HL-60 (cell line): ENCODE data around the gene JMY.

Experiments
- DNase-seq, 2 experiments: peaks; one replicate each; pipeline ENCODE4 v3.0.0-alpha.2; 2010 to 2020; ENCODE audit warnings: low read depth in 1 of 2, low spot score in 1 of 2
- H3K27ac ChIP-seq: fragments of 250-450 bp; sonication (Bioruptor Pico); replicated peaks from 2 replicates; pipeline ENCODE4 v1.5.1; 2020; ENCODE audit warnings: mild to moderate bottlenecking, moderate library complexity
- H3K27me3 ChIP-seq: fragments of 250-450 bp; sonication (Bioruptor Pico); 2 replicates; pipeline ENCODE4 v1.5.1; 2021; ENCODE audit warnings: mild to moderate bottlenecking, moderate library complexity; ENCODE audit not compliant: insufficient read depth, poor library complexity, severe bottlenecking
- H3K4me3 ChIP-seq: replicated peaks from 2 replicates; pipeline ENCODE4 v1.5.1; 2011; ENCODE audit warnings: mild to moderate bottlenecking, control low read depth, low read length; ENCODE audit not compliant: insufficient read depth
- GABPA ChIP-seq: IDR thresholded peaks from 2 replicates; pipeline ENCODE4 v1.6.1; 2012; ENCODE audit warnings: low read depth
- POLR2AphosphoS5 ChIP-seq: IDR thresholded peaks from 2 replicates; pipeline ENCODE4 v1.6.1; 2012; ENCODE audit warnings: low read depth
- SPI1 ChIP-seq: IDR thresholded peaks from 2 replicates; pipeline ENCODE4 v1.6.1; 2012; ENCODE audit warnings: low read depth, mild to moderate bottlenecking, borderline replicate concordance
- TF ChIP-seq, protein P1 (sequence below): IDR thresholded peaks from one replicate; pipeline ENCODE4 v1.5.1; 2011; ENCODE audit warnings: low read length, control low read depth, inconsistent platforms; ENCODE audit not compliant: insufficient read depth
- TF ChIP-seq, protein P2 (sequence below): IDR thresholded peaks from 2 replicates; pipeline ENCODE4 v1.6.1; 2012; ENCODE audit warnings: low read depth; ENCODE audit not compliant: insufficient replicate concordance

Gene JMY

DNA sequence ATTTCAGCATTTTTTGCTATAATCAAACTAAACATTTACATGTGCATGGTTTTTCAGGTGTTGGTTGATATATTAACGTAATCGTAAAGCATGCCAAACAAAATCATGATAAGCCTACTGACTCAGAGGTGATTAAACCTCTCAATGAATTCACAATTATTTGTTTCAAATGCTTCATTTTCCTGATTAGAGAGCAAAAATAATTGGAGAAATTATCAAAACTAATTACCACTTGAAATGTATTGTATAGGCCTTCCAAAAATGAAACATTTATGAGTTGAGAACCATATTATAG, 45.7 kb upstream of the JMY start:
- Histone ChIP-seq H3K4me3 (no peak overlapping the region), H3K27ac (no peak overlapping the region), H3K27me3 (no peaks in the 10 kb centered on the region)
- TF ChIP-seq, protein P1, sequence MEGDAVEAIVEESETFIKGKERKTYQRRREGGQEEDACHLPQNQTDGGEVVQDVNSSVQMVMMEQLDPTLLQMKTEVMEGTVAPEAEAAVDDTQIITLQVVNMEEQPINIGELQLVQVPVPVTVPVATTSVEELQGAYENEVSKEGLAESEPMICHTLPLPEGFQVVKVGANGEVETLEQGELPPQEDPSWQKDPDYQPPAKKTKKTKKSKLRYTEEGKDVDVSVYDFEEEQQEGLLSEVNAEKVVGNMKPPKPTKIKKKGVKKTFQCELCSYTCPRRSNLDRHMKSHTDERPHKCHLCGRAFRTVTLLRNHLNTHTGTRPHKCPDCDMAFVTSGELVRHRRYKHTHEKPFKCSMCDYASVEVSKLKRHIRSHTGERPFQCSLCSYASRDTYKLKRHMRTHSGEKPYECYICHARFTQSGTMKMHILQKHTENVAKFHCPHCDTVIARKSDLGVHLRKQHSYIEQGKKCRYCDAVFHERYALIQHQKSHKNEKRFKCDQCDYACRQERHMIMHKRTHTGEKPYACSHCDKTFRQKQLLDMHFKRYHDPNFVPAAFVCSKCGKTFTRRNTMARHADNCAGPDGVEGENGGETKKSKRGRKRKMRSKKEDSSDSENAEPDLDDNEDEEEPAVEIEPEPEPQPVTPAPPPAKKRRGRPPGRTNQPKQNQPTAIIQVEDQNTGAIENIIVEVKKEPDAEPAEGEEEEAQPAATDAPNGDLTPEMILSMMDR = no peak
- TF ChIP-seq, protein P2, sequence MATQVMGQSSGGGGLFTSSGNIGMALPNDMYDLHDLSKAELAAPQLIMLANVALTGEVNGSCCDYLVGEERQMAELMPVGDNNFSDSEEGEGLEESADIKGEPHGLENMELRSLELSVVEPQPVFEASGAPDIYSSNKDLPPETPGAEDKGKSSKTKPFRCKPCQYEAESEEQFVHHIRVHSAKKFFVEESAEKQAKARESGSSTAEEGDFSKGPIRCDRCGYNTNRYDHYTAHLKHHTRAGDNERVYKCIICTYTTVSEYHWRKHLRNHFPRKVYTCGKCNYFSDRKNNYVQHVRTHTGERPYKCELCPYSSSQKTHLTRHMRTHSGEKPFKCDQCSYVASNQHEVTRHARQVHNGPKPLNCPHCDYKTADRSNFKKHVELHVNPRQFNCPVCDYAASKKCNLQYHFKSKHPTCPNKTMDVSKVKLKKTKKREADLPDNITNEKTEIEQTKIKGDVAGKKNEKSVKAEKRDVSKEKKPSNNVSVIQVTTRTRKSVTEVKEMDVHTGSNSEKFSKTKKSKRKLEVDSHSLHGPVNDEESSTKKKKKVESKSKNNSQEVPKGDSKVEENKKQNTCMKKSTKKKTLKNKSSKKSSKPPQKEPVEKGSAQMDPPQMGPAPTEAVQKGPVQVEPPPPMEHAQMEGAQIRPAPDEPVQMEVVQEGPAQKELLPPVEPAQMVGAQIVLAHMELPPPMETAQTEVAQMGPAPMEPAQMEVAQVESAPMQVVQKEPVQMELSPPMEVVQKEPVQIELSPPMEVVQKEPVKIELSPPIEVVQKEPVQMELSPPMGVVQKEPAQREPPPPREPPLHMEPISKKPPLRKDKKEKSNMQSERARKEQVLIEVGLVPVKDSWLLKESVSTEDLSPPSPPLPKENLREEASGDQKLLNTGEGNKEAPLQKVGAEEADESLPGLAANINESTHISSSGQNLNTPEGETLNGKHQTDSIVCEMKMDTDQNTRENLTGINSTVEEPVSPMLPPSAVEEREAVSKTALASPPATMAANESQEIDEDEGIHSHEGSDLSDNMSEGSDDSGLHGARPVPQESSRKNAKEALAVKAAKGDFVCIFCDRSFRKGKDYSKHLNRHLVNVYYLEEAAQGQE = no peak
- no peak for TF ChIP-seq GABPA
- no peak for TF ChIP-seq SPI1
- no peak for TF ChIP-seq POLR2AphosphoS5
- DNase-seq = no peak

DNA sequence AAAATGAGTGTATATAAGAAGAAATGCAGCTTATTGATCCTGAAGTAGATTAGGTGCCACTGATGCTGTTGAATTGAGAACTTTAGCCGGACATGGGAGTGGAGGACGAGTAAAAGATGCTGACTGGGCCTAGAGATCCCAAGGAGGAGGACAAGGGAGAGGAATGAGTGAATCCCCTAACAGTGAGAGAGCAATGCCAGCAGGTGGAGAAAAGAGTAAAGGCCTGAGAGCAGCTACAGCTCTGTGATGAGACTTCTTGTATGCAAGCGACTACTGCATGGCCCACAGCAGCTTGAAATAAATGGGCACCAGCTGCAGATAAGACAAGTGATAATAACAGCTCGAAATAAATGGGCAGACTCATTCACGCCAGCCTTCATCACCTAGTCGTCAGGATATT, 44.5 kb upstream of the JMY start:
- Histone ChIP-seq H3K27me3 (no peaks in the 10 kb centered on the region), H3K27ac (no peak overlapping the region), H3K4me3 (no peak overlapping the region)
- DNase-seq = no peak
- TF ChIP-seq, protein P1 = no peak
- no peak for TF ChIP-seq GABPA
- no peak for TF ChIP-seq SPI1
- TF ChIP-seq POLR2AphosphoS5 = no peak
- TF ChIP-seq, protein P2 = no peak

DNA sequence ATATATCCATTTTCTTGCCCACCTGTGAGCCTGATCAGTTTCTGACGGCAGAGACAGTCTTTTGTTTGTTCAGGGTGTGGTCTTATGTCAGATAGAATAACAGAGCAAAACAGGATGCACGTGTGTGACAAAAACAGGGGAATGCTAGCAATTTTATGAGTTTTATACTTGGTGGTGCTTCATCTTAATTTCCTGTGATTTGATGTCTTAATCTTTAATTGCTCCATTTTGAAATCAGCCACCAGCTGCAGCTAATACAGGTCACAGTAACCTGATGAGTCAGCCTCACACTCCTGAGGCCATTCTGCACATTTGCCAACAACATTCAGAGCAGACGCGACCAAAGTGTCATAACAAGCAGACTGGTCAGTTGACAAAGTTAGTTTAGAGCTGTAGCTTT, 42.3 kb upstream of the JMY start:
- Histone ChIP-seq H3K27ac (no peak overlapping the region), H3K27me3 (no peaks in the 10 kb centered on the region), H3K4me3 (no peak overlapping the region)
- DNase-seq = no peak
- TF ChIP-seq, protein P1 = no peak
- TF ChIP-seq SPI1 = no peak
- TF ChIP-seq POLR2AphosphoS5 = no peak

DNA sequence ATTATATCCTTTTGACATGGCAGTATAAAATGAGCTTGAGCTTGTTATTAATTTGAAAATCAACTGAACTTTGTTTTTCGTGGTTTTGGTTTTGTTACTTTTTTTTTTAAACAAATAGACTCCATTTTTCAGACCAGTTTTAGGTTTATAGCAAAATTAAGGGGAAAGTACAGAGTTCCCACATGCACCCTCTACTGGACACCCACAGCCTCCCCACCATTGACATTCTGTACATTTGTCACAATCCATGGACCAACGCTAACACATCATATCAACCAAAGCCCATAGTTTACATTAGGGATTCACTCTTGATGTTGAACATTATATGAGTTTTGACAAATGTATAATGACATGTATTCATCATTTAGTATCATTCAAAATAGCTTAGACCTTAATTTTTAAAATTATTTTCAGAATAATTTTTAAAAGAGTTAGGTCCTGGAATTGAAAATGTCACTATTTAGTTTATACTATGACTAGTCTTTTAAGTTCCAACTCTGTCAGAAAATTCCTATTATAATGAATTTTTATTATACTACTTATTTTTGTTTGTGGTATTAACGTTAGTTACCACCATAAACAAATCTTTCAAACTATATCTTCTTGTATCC, 35.3 kb upstream of the JMY start:
- H3K4me3 ChIP-seq = no peak overlapping the region
- H3K27ac ChIP-seq = no peak overlapping the region
- H3K27me3 ChIP-seq = no peaks in the 10 kb centered on the region
- no peak for DNase-seq
- TF ChIP-seq, protein P1 = peak; percentile 19
- no peak for TF ChIP-seq POLR2AphosphoS5
